H1 (cell line): Measurements from ENCODE around the gene PIGL.

Experiments used
- ATF2 ChIP-seq: IDR thresholded peaks from 2 replicates; pipeline ENCODE4 v1.6.1; 2012; ENCODE audit warnings: low read length, inconsistent platforms
- CTCF ChIP-seq, 3 experiments: IDR thresholded peaks; 1 replicate in 2 of 3; 2 replicates in 1 of 3; pipeline versions ENCODE4 v1.5.1 to v1.6.1; 2011; ENCODE audit warnings: low read length in 3 of 3, mild to moderate bottlenecking in 3 of 3, inconsistent platforms in 2 of 3, low read depth in 1 of 3, moderate library complexity in 1 of 3; ENCODE audit not compliant: insufficient read depth in 1 of 3; ENCODE audit errors: control extremely low read depth in 1 of 3
- MAX ChIP-seq: IDR thresholded peaks from 2 replicates; pipeline ENCODE4 v1.6.1; 2012; ENCODE audit warnings: inconsistent platforms
- POLR2AphosphoS5 ChIP-seq: IDR thresholded peaks from 2 replicates; pipeline ENCODE4 v1.6.1; 2011; ENCODE audit warnings: low read depth, low read length
- RAD21 ChIP-seq, 2 experiments: IDR thresholded peaks in 1 of 2; conservative IDR thresholded peaks in 1 of 2; 2 replicates each; pipeline ENCODE4 v1.6.1; 2011; ENCODE audit warnings: low read depth in 2 of 2, low read length in 2 of 2, improper control_type of control experiment in 1 of 2, inconsistent platforms in 1 of 2, mild to moderate bottlenecking in 1 of 2, moderate library complexity in 1 of 2
- SIX5 ChIP-seq: IDR thresholded peaks from 2 replicates; pipeline ENCODE4 v1.6.1; 2011; ENCODE audit warnings: mild to moderate bottlenecking, low read depth, low read length
- SUZ12 ChIP-seq: fragments of 200-600 bp; sonication (generic); IDR thresholded peaks from 2 replicates; pipeline ENCODE4 v1.6.1; 2012; ENCODE audit warnings: mild to moderate bottlenecking, inconsistent platforms, low read length, moderate library complexity, mixed read lengths
- TEAD4 ChIP-seq: IDR thresholded peaks from 2 replicates; pipeline ENCODE4 v1.6.1; 2012; ENCODE audit warnings: low read depth, low read length, inconsistent platforms, mixed read lengths
- YY1 ChIP-seq: IDR thresholded peaks from 2 replicates; pipeline ENCODE4 v1.6.1; 2011; ENCODE audit warnings: low read depth, mild to moderate bottlenecking, low read length

GRCh38 chr17:16243801-16244567, 27.0 kb downstream of the PIGL start:
- TF ChIP-seq SUZ12 (no peak), RAD21 (IDR thresholded peaks at IDR 0.05 in 1 of 2, conservative IDR thresholded peaks at IDR 0.05 in 1 of 2; ENCODE audit: low read depth in 2 of 2, low read length in 2 of 2) (no peak), CTCF (IDR thresholded peaks at IDR 0.05; ENCODE audit: control extremely low read depth in 1 of 3, insufficient read depth in 1 of 3, low read depth in 1 of 3, low read length in 3 of 3) (no peak), ATF2 (no peak), POLR2AphosphoS5 (no peak), YY1 (no peak), TEAD4 (no peak), SIX5 (no peak), MAX (no peak)
